GM12892 (cell line): ENCODE results near the gene PLK2.

ENCODE experiments used
- POLR2A ChIP-seq: IDR thresholded peaks from 2 replicates; pipeline ENCODE4 v1.6.1; 2011; ENCODE audit warnings: low read depth, low read length, control low read depth
- TAF1 ChIP-seq: IDR thresholded peaks from 2 replicates; pipeline ENCODE4 v1.6.1; 2011; ENCODE audit warnings: low read depth, mild to moderate bottlenecking, control low read depth, low read length, borderline replicate concordance

DNA sequence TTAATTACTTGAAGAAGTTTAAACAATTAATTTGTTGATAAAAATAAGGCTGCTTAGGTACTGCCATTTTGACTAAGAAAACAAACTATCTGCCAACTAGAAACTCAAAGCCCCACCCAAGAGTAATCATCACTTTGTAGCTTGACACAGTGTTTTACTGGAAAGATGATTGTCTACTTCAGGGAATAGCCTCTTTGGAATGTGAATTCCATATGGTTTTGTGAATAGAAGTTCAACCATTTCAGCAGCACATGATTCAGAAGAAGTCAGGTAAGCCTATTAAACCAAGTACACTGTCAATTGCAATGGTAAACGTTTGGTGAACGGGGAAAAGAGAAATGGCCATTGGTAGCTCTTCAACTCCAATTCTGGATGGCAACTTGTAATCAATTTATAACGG lies 55.2 kb downstream of the PLK2 start:
- TF ChIP-seq TAF1 (no peak), POLR2A (no peak)
